Activated T-cell treated with anti-CD3 and anti-CD28 coated beads, Interleukin-2, amount 50 U/mL, for 4 hours (primary cell): ENCODE results near the gene CDHR5. TPM values are rescaled to one million over a fixed set of nuclear protein-coding genes. Genes with fewer than 3 reads are reported as not detected.
"Not testable (repeated sequence)": the region's sequence is repeated elsewhere in the genome, so short reads cannot be mapped to it uniquely, and the experiment has no call there.

ENCODE experiments used
- ATAC-seq, 2 donors: fragments of 200-7000 bp; cut with Tn5 transposase; one replicate each; pipeline ENCODE4 v1.10.0; 2021
- DNase-seq: peaks from one replicate; pipeline ENCODE4 v3.0.0-alpha.2; 2020
- H3K27me3 Mint-ChIP-seq: one replicate; pipeline ENCODE4 v1.8.0; 2021; ENCODE audit warnings: low read depth, mixed read lengths
- H3K36me3 Mint-ChIP-seq: one replicate; pipeline ENCODE4 v1.8.0; 2022; ENCODE audit warnings: mixed read lengths; ENCODE audit not compliant: insufficient read depth
- H3K4me1 Mint-ChIP-seq: one replicate; pipeline ENCODE4 v1.8.0; 2021; ENCODE audit warnings: low read depth, mixed read lengths
- H3K4me3 Mint-ChIP-seq: one replicate; pipeline ENCODE4 v1.8.0; 2021; ENCODE audit warnings: mild to moderate bottlenecking, moderate library complexity, mixed read lengths
- H3K9me3 Mint-ChIP-seq: one replicate; pipeline ENCODE4 v1.8.0; 2021; ENCODE audit warnings: mixed read lengths
- total RNA-seq, 3 donors: library from RNA; stranded (reverse); gene quantifications; one replicate each; pipeline ENCODE4 v1.2.1, GENCODE V29; 2021

CDHR5 gene
- total RNA-seq, 3 donors from 2014 or later = not detected

GRCh38 chr11:581342-581741 is 43.4 kb downstream of the CDHR5 start:
- H3K27me3 Mint-ChIP-seq = no peaks in the 10 kb centered on the region
- peaks cover 46% of the 10 kb centered on the region for H3K4me1 Mint-ChIP-seq
- no peak for DNase-seq
- no peak for ATAC-seq
- peaks cover 11% of the 10 kb centered on the region for H3K36me3 Mint-ChIP-seq
- no peak overlapping the region for H3K4me3 Mint-ChIP-seq
- no peaks in the 10 kb centered on the region for H3K9me3 Mint-ChIP-seq

GRCh38 chr11:579830-580601 is 44.7 kb downstream of the CDHR5 start:
- Mint-ChIP-seq H3K27me3 (peaks cover 1% of the 10 kb centered on the region), H3K4me3 (peak overlapping the region; percentile 22), H3K4me1 (peaks cover 45% of the 10 kb centered on the region), H3K9me3 (no peaks in the 10 kb centered on the region), H3K36me3 (peaks cover 9% of the 10 kb centered on the region)
- DNase-seq (no peak), ATAC-seq (no peak)

GRCh38 chr11:578276-579035 is 46.3 kb downstream of the CDHR5 start:
- ATAC-seq (no peak), DNase-seq (no peak)
- H3K4me1 Mint-ChIP-seq = peaks cover 55% of the 10 kb centered on the region
- H3K4me3 Mint-ChIP-seq = peak overlapping the region; percentile 92
- H3K9me3 Mint-ChIP-seq = no peaks in the 10 kb centered on the region
- peaks cover 6% of the 10 kb centered on the region for H3K27me3 Mint-ChIP-seq
- H3K36me3 Mint-ChIP-seq = peaks cover 9% of the 10 kb centered on the region

- Mint-ChIP-seq H3K9me3 (no peaks in the 10 kb centered on the region), H3K27me3 (peaks cover 6% of the 10 kb centered on the region), H3K4me1 (peaks cover 55% of the 10 kb centered on the region), H3K36me3 (peaks cover 9% of the 10 kb centered on the region), H3K4me3 (peak overlapping the region; percentile 92)
- DNase-seq (no peak), ATAC-seq (no peak)
Observed at GRCh38 chr11:577611-577894, 47.2 kb downstream of the CDHR5 start.

GRCh38 chr11:576811-577610 is 47.7 kb downstream of the CDHR5 start:
- peaks cover 9% of the 10 kb centered on the region for H3K36me3 Mint-ChIP-seq
- DNase-seq = no peak
- no peaks in the 10 kb centered on the region for H3K9me3 Mint-ChIP-seq
- H3K4me3 Mint-ChIP-seq = peak overlapping the region; percentile 92
- H3K27me3 Mint-ChIP-seq = peaks cover 6% of the 10 kb centered on the region
- no peak for ATAC-seq
- H3K4me1 Mint-ChIP-seq = peaks cover 55% of the 10 kb centered on the region

- DNase-seq (peak; percentile 97), ATAC-seq (peak; percentile 88 to 89)
- peaks cover 6% of the 10 kb centered on the region for H3K27me3 Mint-ChIP-seq
- peaks cover 49% of the 10 kb centered on the region for H3K4me1 Mint-ChIP-seq
- no peaks in the 10 kb centered on the region for H3K9me3 Mint-ChIP-seq
- peaks cover 4% of the 10 kb centered on the region for H3K36me3 Mint-ChIP-seq
- H3K4me3 Mint-ChIP-seq = peak within 1 kb of the TSS; percentile 92
Observed at GRCh38 chr11:575996-576768, 48.6 kb downstream of the CDHR5 start, which contains the start of gene PHRF1. Gene PHRF1 (plus strand): TSS chr11:576470. CDS start chr11:581513, 5,043 bp downstream.

- H3K4me1 Mint-ChIP-seq = peaks cover 44% of the 10 kb centered on the region
- H3K27me3 Mint-ChIP-seq = peaks cover 6% of the 10 kb centered on the region
- DNase-seq = no peak
- H3K9me3 Mint-ChIP-seq = no peaks in the 10 kb centered on the region
- H3K36me3 Mint-ChIP-seq = peaks cover 2% of the 10 kb centered on the region
- ATAC-seq = peak; percentile 51 to 56
- H3K4me3 Mint-ChIP-seq = peak overlapping the region; percentile 77
Observed at GRCh38 chr11:575313-575995, 49.3 kb downstream of the CDHR5 start.

- peak overlapping the region; percentile 77 for H3K4me3 Mint-ChIP-seq
- ATAC-seq (no peak), DNase-seq (no peak)
- H3K9me3 Mint-ChIP-seq = no peaks in the 10 kb centered on the region
- H3K36me3 Mint-ChIP-seq = peaks cover 2% of the 10 kb centered on the region
- peaks cover 6% of the 10 kb centered on the region for H3K27me3 Mint-ChIP-seq
- peaks cover 38% of the 10 kb centered on the region for H3K4me1 Mint-ChIP-seq
Observed at GRCh38 chr11:574632-575312, 50.0 kb downstream of the CDHR5 start.

GRCh38 chr11:574031-574570 is 50.7 kb downstream of the CDHR5 start:
- Mint-ChIP-seq H3K4me1 (peaks cover 33% of the 10 kb centered on the region), H3K4me3 (peak overlapping the region; percentile 26)
- H3K9me3 Mint-ChIP-seq, H3K36me3 Mint-ChIP-seq, DNase-seq, H3K27me3 Mint-ChIP-seq, ATAC-seq: not testable (repeated sequence)

- no peak for ATAC-seq
- no peak for DNase-seq
- peaks cover 26% of the 10 kb centered on the region for H3K4me1 Mint-ChIP-seq
- no peak overlapping the region for H3K4me3 Mint-ChIP-seq
- peaks cover 6% of the 10 kb centered on the region for H3K27me3 Mint-ChIP-seq
- H3K36me3 Mint-ChIP-seq = peaks cover 2% of the 10 kb centered on the region
- H3K9me3 Mint-ChIP-seq = no peaks in the 10 kb centered on the region
Observed at GRCh38 chr11:573146-573759, 51.5 kb downstream of the CDHR5 start.

- no peak for ATAC-seq
- H3K4me1 Mint-ChIP-seq = peaks cover 19% of the 10 kb centered on the region
- H3K27me3 Mint-ChIP-seq = peaks cover 6% of the 10 kb centered on the region
- H3K4me3 Mint-ChIP-seq = no peak overlapping the region
- no peak for DNase-seq
- H3K9me3 Mint-ChIP-seq = no peaks in the 10 kb centered on the region
- H3K36me3 Mint-ChIP-seq = no peaks in the 10 kb centered on the region
Observed at GRCh38 chr11:571802-572185, 53.0 kb downstream of the CDHR5 start.

- Mint-ChIP-seq H3K4me3 (peak overlapping the region; percentile 74), H3K27me3 (peaks cover 2% of the 10 kb centered on the region), H3K4me1 (peaks cover 10% of the 10 kb centered on the region), H3K9me3 (no peaks in the 10 kb centered on the region), H3K36me3 (no peaks in the 10 kb centered on the region)
- ATAC-seq (no peak), DNase-seq (no peak)
Observed at GRCh38 chr11:569158-569885, 55.4 kb downstream of the CDHR5 start.
